DND-41 (cell line): ENCODE data around the gene TBC1D7.

ENCODE experiments used
- ATAC-seq: fragments of 200-7000 bp; cut with Tn5 transposase; 3 replicates; pipeline ENCODE4 v1.9.1; 2021; ENCODE audit warnings: low read depth; ENCODE audit not compliant: insufficient read depth
- DNase-seq: peaks from one replicate; pipeline ENCODE4 v3.0.0-alpha.2; 2020
- H2AFZ ChIP-seq: 2 replicates; pipeline ENCODE4 v1.6.0; 2012; ENCODE audit warnings: low read depth, low read length
- H3K27ac ChIP-seq: 2 replicates; pipeline ENCODE4 v1.5.1; 2012; ENCODE audit warnings: low read length, inconsistent platforms
- H3K27me3 ChIP-seq: fragments of 200-600 bp; sonication (generic); 2 replicates; pipeline ENCODE4 v1.6.0; 2012; ENCODE audit warnings: low read length, mild to moderate bottlenecking, inconsistent platforms; ENCODE audit not compliant: insufficient read depth, poor library complexity
- H3K36me3 ChIP-seq: 2 replicates; pipeline ENCODE4 v1.5.1; 2012; ENCODE audit warnings: low read length, inconsistent platforms; ENCODE audit not compliant: insufficient read depth
- H3K4me1 ChIP-seq: 2 replicates; pipeline ENCODE4 v1.5.1; 2012; ENCODE audit warnings: mild to moderate bottlenecking, low read length; ENCODE audit not compliant: insufficient read depth
- H3K4me2 ChIP-seq: 2 replicates; pipeline ENCODE4 v1.6.0; 2012; ENCODE audit warnings: mild to moderate bottlenecking, moderate library complexity, low read length, inconsistent platforms; ENCODE audit not compliant: insufficient read depth
- H3K4me3 ChIP-seq, 2 experiments: fragments of 200-600 bp in 1 of 2; shearing (Covaris generic) in 1 of 2; 2 replicates each; pipeline ENCODE4 v1.5.1; 2012 to 2016; ENCODE audit warnings: inconsistent platforms in 2 of 2, low read length in 2 of 2, mild to moderate bottlenecking in 2 of 2, low read depth in 1 of 2, moderate library complexity in 1 of 2
- H3K79me2 ChIP-seq: 2 replicates; pipeline ENCODE4 v1.6.0; 2012; ENCODE audit warnings: low read length, inconsistent platforms; ENCODE audit not compliant: insufficient read depth
- H3K9ac ChIP-seq: 2 replicates; pipeline ENCODE4 v1.6.0; 2012; ENCODE audit warnings: low read depth, mild to moderate bottlenecking, inconsistent platforms, low read length, moderate library complexity
- H3K9me3 ChIP-seq: 2 replicates; pipeline ENCODE4 v1.5.1; 2012; ENCODE audit warnings: low read length, moderate library complexity, mild to moderate bottlenecking, inconsistent platforms; ENCODE audit not compliant: insufficient read depth, severe bottlenecking
- H4K20me1 ChIP-seq: 2 replicates; pipeline ENCODE4 v1.6.0; 2012; ENCODE audit warnings: low read length; ENCODE audit not compliant: insufficient read depth
- CTCF ChIP-seq: IDR thresholded peaks from 2 replicates; pipeline ENCODE4 v1.5.1; 2012; ENCODE audit warnings: borderline replicate concordance, low read length, moderate library complexity, mild to moderate bottlenecking; ENCODE audit not compliant: poor library complexity, severe bottlenecking; ENCODE audit errors: extremely low read depth
- EZH2 ChIP-seq: IDR thresholded peaks from 3 replicates; pipeline ENCODE4 v1.6.1; 2012; ENCODE audit warnings: borderline replicate concordance, low read depth, mild to moderate bottlenecking, moderate library complexity, low read length, inconsistent platforms; ENCODE audit not compliant: severe bottlenecking

Gene TBC1D7

GRCh38 chr6:13318821-13319220, 9.5 kb downstream of the TBC1D7 start:
- peaks cover 90% of the 10 kb centered on the region for H3K36me3 ChIP-seq
- no peaks in the 10 kb centered on the region for H3K9me3 ChIP-seq
- DNase-seq (no peak), ATAC-seq (no peak)
- H2AFZ ChIP-seq: no peak overlapping the region
- TF ChIP-seq EZH2: no peak
- no peak for TF ChIP-seq CTCF
- no peak overlapping the region for H3K4me3 ChIP-seq
- no peaks in the 10 kb centered on the region for H4K20me1 ChIP-seq
- no peak overlapping the region for H3K4me2 ChIP-seq
- H3K4me1 ChIP-seq: no peaks in the 10 kb centered on the region
- H3K27ac ChIP-seq: no peak overlapping the region
- no peaks in the 10 kb centered on the region for H3K27me3 ChIP-seq
- H3K79me2 ChIP-seq: no peaks in the 10 kb centered on the region
- H3K9ac ChIP-seq: no peak overlapping the region

GRCh38 chr6:13315896-13316295, 12.4 kb downstream of the TBC1D7 start:
- no peak for DNase-seq
- H2AFZ ChIP-seq: no peak overlapping the region
- H3K27ac ChIP-seq: no peak overlapping the region
- no peaks in the 10 kb centered on the region for H4K20me1 ChIP-seq
- H3K4me2 ChIP-seq: no peak overlapping the region
- no peaks in the 10 kb centered on the region for H3K79me2 ChIP-seq
- peaks cover 77% of the 10 kb centered on the region for H3K36me3 ChIP-seq
- no peaks in the 10 kb centered on the region for H3K4me1 ChIP-seq
- H3K27me3 ChIP-seq: no peaks in the 10 kb centered on the region
- no peak overlapping the region for H3K9ac ChIP-seq
- no peaks in the 10 kb centered on the region for H3K9me3 ChIP-seq
- H3K4me3 ChIP-seq: no peak overlapping the region
- no peak for ATAC-seq
- TF ChIP-seq CTCF (no peak), EZH2 (no peak)

GRCh38 chr6:13314806-13315205, 13.5 kb downstream of the TBC1D7 start:
- peaks cover 66% of the 10 kb centered on the region for H3K36me3 ChIP-seq
- H3K27me3 ChIP-seq: no peaks in the 10 kb centered on the region
- TF ChIP-seq EZH2 (no peak), CTCF (no peak)
- no peak overlapping the region for H3K9ac ChIP-seq
- no peak for ATAC-seq
- no peak overlapping the region for H3K4me2 ChIP-seq
- H3K4me3 ChIP-seq: no peak overlapping the region
- no peak for DNase-seq
- H2AFZ ChIP-seq: no peak overlapping the region
- no peak overlapping the region for H3K27ac ChIP-seq
- no peaks in the 10 kb centered on the region for H4K20me1 ChIP-seq
- no peaks in the 10 kb centered on the region for H3K4me1 ChIP-seq
- no peaks in the 10 kb centered on the region for H3K79me2 ChIP-seq
- H3K9me3 ChIP-seq: no peaks in the 10 kb centered on the region

- Histone ChIP-seq H3K4me1 (no peaks in the 10 kb centered on the region), H4K20me1 (no peaks in the 10 kb centered on the region), H3K4me2 (no peak overlapping the region), H3K4me3 (no peak overlapping the region), H3K9me3 (no peaks in the 10 kb centered on the region), H3K9ac (no peak overlapping the region), H3K27ac (no peak overlapping the region), H3K79me2 (no peaks in the 10 kb centered on the region), H3K27me3 (no peaks in the 10 kb centered on the region), H2AFZ (no peak overlapping the region), H3K36me3 (peaks cover 62% of the 10 kb centered on the region)
- ATAC-seq (no peak), DNase-seq (no peak)
- no peak for TF ChIP-seq EZH2
These were observed 17.2 kb downstream of the TBC1D7 start for GRCh38 chr6:13311155-13311554.
